Calu3 (cell line): ENCODE data around the gene HNRNPAB. TPM values are rescaled to one million over a fixed set of nuclear protein-coding genes. Genes with fewer than 3 reads are reported as not detected.

Source experiments
- BruUV-seq: library from RNA; stranded (reverse); fragments of 400-500 nt; replicated peaks from 2 replicates; lab custom pipeline; 2021; lab: Mats Ljungman, UMichigan
- CTCF ChIA-PET: fragments of 300-600 bp; sonication (Branson Sonifier 250); formaldehyde crosslinking; loops from one replicate; lab custom pipeline; 2022; ENCODE audit warnings: antibody characterized with exemption; lab: Charles Lee
- DNase-seq: peaks from one replicate; pipeline ENCODE4 v3.0.0; 2022
- H3K27ac Mint-ChIP-seq: one replicate; pipeline ENCODE4 v1.8.0; 2022; ENCODE audit warnings: mixed read lengths; ENCODE audit not compliant: unreplicated experiment
- H3K27me3 Mint-ChIP-seq: one replicate; pipeline ENCODE4 v1.8.0; 2022; ENCODE audit warnings: mixed read lengths; ENCODE audit not compliant: unreplicated experiment
- H3K36me3 Mint-ChIP-seq: one replicate; pipeline ENCODE4 v1.8.0; 2022; ENCODE audit warnings: mild to moderate bottlenecking, moderate library complexity, mixed read lengths; ENCODE audit not compliant: insufficient read depth, unreplicated experiment
- H3K4me1 Mint-ChIP-seq: one replicate; pipeline ENCODE4 v1.8.0; 2022; ENCODE audit warnings: mild to moderate bottlenecking, low read depth, mixed read lengths; ENCODE audit not compliant: unreplicated experiment
- H3K4me3 Mint-ChIP-seq: one replicate; pipeline ENCODE4 v1.8.0; 2022; ENCODE audit warnings: mild to moderate bottlenecking, low read depth, moderate library complexity, mixed read lengths; ENCODE audit not compliant: unreplicated experiment
- H3K9me3 Mint-ChIP-seq: one replicate; pipeline ENCODE4 v1.8.0; 2022; ENCODE audit warnings: low read depth, mixed read lengths; ENCODE audit not compliant: unreplicated experiment
- CTCF ChIP-seq: fragments of 200-600 bp; IDR thresholded peaks from one replicate; pipeline ENCODE4 v1.8.0; 2022; ENCODE audit warnings: antibody characterized with exemption; ENCODE audit not compliant: unreplicated experiment
- intact Hi-C: fragments of 100-400 bp; cut with micrococcal nuclease; formaldehyde crosslinking; loops from one replicate; pipeline ENCODE4 v1.10.0; 2022; ENCODE audit not compliant: unreplicated experiment
- total RNA-seq: library from RNA; stranded (reverse); gene quantifications from 2 replicates; pipeline ENCODE4 v1.2.3, GENCODE V29; 2022

The HNRNPAB gene
- total RNA-seq, 1 experiment from 2014 or later: 314 TPM

- no peak for TF ChIP-seq CTCF
- BruUV-seq: no TSS peak
- H3K9me3 Mint-ChIP-seq: no peaks in the 10 kb centered on the region
- H3K36me3 Mint-ChIP-seq: peaks cover 93% of the 10 kb centered on the region
- H3K4me1 Mint-ChIP-seq: peaks cover 9% of the 10 kb centered on the region
- CTCF ChIA-PET: no interaction called here
- no peak for DNase-seq
- intact Hi-C loops: no loop called here
- no peak overlapping the region for H3K27ac Mint-ChIP-seq
- H3K27me3 Mint-ChIP-seq: no peaks in the 10 kb centered on the region
- no peak overlapping the region for H3K4me3 Mint-ChIP-seq
Observed at GRCh38 chr5:178215280-178216002, 11.1 kb downstream of the HNRNPAB start.

- peaks cover 8% of the 10 kb centered on the region for H3K4me1 Mint-ChIP-seq
- BruUV-seq: no TSS peak
- H3K27me3 Mint-ChIP-seq: no peaks in the 10 kb centered on the region
- H3K4me3 Mint-ChIP-seq: no peak overlapping the region
- no peaks in the 10 kb centered on the region for H3K9me3 Mint-ChIP-seq
- no peak for TF ChIP-seq CTCF
- CTCF ChIA-PET: no interaction called here
- intact Hi-C loops: no loop called here
- no peak overlapping the region for H3K27ac Mint-ChIP-seq
- H3K36me3 Mint-ChIP-seq: peaks cover 93% of the 10 kb centered on the region
- no peak for DNase-seq
Observed at GRCh38 chr5:178216088-178216534, 11.8 kb downstream of the HNRNPAB start.

GRCh38 chr5:178216779-178217178 lies 12.4 kb downstream of the HNRNPAB start:
- H3K27me3 Mint-ChIP-seq: no peaks in the 10 kb centered on the region
- peaks cover 93% of the 10 kb centered on the region for H3K36me3 Mint-ChIP-seq
- DNase-seq: no peak
- TF ChIP-seq CTCF: no peak
- H3K27ac Mint-ChIP-seq: no peak overlapping the region
- H3K4me3 Mint-ChIP-seq: no peak overlapping the region
- H3K4me1 Mint-ChIP-seq: peaks cover 8% of the 10 kb centered on the region
- CTCF ChIA-PET: no interaction called here
- H3K9me3 Mint-ChIP-seq: no peaks in the 10 kb centered on the region
- intact Hi-C loops: no loop called here
- BruUV-seq: no TSS peak

- H3K27ac Mint-ChIP-seq: no peak overlapping the region
- no peak for DNase-seq
- no peak overlapping the region for H3K4me3 Mint-ChIP-seq
- intact Hi-C loops: no loop called here
- no peaks in the 10 kb centered on the region for H3K27me3 Mint-ChIP-seq
- CTCF ChIA-PET: no interaction called here
- TSS peak; percentile 24 for BruUV-seq
- H3K36me3 Mint-ChIP-seq: peaks cover 90% of the 10 kb centered on the region
- H3K4me1 Mint-ChIP-seq: peaks cover 4% of the 10 kb centered on the region
- no peaks in the 10 kb centered on the region for H3K9me3 Mint-ChIP-seq
- TF ChIP-seq CTCF: no peak
Observed at GRCh38 chr5:178218237-178218776, 14.0 kb downstream of the HNRNPAB start.
